ENCODE measurements around the gene ERC1.

Gene ERC1

GRCh38 chr12:1362143-1362662 lies 371.2 kb downstream of the ERC1 start:
- no peak for TF ChIP-seq CTCF (IDR thresholded peaks at IDR 0.05; ENCODE audit: borderline replicate concordance, insufficient read depth, low read depth, low read length)
- H3K4me3 ChIP-seq (ENCODE audit: low read depth, low read length) = no peak overlapping the region

GRCh38 chr12:1365703-1366102 lies 374.7 kb downstream of the ERC1 start:
- H3K4me3 ChIP-seq (ENCODE audit: low read depth, low read length) = no peak overlapping the region
- no peak for TF ChIP-seq CTCF (IDR thresholded peaks at IDR 0.05; ENCODE audit: borderline replicate concordance, insufficient read depth, low read depth, low read length)

GRCh38 chr12:1367331-1368291 lies 376.6 kb downstream of the ERC1 start:
- TF ChIP-seq CTCF (IDR thresholded peaks at IDR 0.05; ENCODE audit: borderline replicate concordance, insufficient read depth, low read depth, low read length) = no peak

GRCh38 chr12:1369460-1369859 lies 378.4 kb downstream of the ERC1 start:
- no peak overlapping the region for H3K4me3 ChIP-seq (ENCODE audit: low read depth, low read length)

More at GRCh38 chr12:1367331-1368291, 376.6 kb downstream of the ERC1 start:
- H3K4me3 ChIP-seq (ENCODE audit: low read depth, low read length) = no peak overlapping the region

GRCh38 chr12:1369938-1370500 lies 379.0 kb downstream of the ERC1 start:
- no peak overlapping the region for H3K4me3 ChIP-seq (ENCODE audit: low read depth, low read length)

More at GRCh38 chr12:1369460-1369859, 378.4 kb downstream of the ERC1 start:
- no peak for TF ChIP-seq CTCF (IDR thresholded peaks at IDR 0.05; ENCODE audit: borderline replicate concordance, insufficient read depth, low read depth, low read length)

More at GRCh38 chr12:1369938-1370500, 379.0 kb downstream of the ERC1 start:
- TF ChIP-seq CTCF (IDR thresholded peaks at IDR 0.05; ENCODE audit: borderline replicate concordance, insufficient read depth, low read depth, low read length) = no peak

All from GM12875 (cell line).